KMS-11 (cell line): Measurements from ENCODE around the gene HIRIP3.

Experiments
- H2AFZ ChIP-seq: fragments of 200-600 bp; sonication (generic); 2 replicates; pipeline ENCODE4 v1.6.1; 2016; ENCODE audit warnings: antibody characterized with exemption, mixed run types, low read depth
- H3K27ac ChIP-seq: fragments of 200-600 bp; sonication (generic); 2 replicates; pipeline ENCODE4 v1.6.1; 2016; ENCODE audit warnings: mild to moderate bottlenecking, mixed run types
- H3K27me3 ChIP-seq: fragments of 200-600 bp; sonication (generic); 2 replicates; pipeline ENCODE4 v1.6.1; 2017; ENCODE audit warnings: mild to moderate bottlenecking, low read depth, mixed run types, moderate library complexity; ENCODE audit not compliant: insufficient read depth
- H3K36me3 ChIP-seq: fragments of 200-600 bp; sonication (generic); 2 replicates; pipeline ENCODE4 v1.6.1; 2017; ENCODE audit warnings: mild to moderate bottlenecking, mixed run types; ENCODE audit not compliant: insufficient read depth
- H3K4me1 ChIP-seq: fragments of 200-600 bp; sonication (generic); 2 replicates; pipeline ENCODE4 v1.6.1; 2016; ENCODE audit warnings: mild to moderate bottlenecking, low read depth, mixed run types; ENCODE audit not compliant: poor library complexity, severe bottlenecking
- H3K4me2 ChIP-seq: fragments of 200-600 bp; sonication (generic); 2 replicates; pipeline ENCODE4 v1.7.0; 2016; ENCODE audit warnings: mild to moderate bottlenecking, mixed run types
- H3K4me3 ChIP-seq: fragments of 200-600 bp; sonication (generic); IDR thresholded peaks from 2 replicates; pipeline ENCODE4 v1.6.1; 2017; ENCODE audit warnings: low read depth, low read length, mixed read lengths; ENCODE audit not compliant: insufficient read depth
- H3K79me2 ChIP-seq: fragments of 200-600 bp; sonication (generic); 2 replicates; pipeline ENCODE4 v1.6.1; 2016; ENCODE audit warnings: low read depth, mixed run types; ENCODE audit not compliant: insufficient read depth
- H3K9ac ChIP-seq: fragments of 200-600 bp; sonication (generic); 2 replicates; pipeline ENCODE4 v1.6.1; 2016; ENCODE audit warnings: mild to moderate bottlenecking, mixed run types
- H4K20me1 ChIP-seq: fragments of 200-600 bp; sonication (generic); 2 replicates; pipeline ENCODE4 v1.6.1; 2016; ENCODE audit warnings: mild to moderate bottlenecking, mixed run types; ENCODE audit not compliant: insufficient read depth
- TF ChIP-seq, protein P1 (sequence below): fragments of 200-600 bp; sonication (generic); conservative IDR thresholded peaks from 2 replicates; pipeline ENCODE4 v1.6.1; 2017; ENCODE audit warnings: low read depth, mild to moderate bottlenecking, antibody characterized with exemption, low read length, moderate library complexity, mixed read lengths

HIRIP3 gene

DNA sequence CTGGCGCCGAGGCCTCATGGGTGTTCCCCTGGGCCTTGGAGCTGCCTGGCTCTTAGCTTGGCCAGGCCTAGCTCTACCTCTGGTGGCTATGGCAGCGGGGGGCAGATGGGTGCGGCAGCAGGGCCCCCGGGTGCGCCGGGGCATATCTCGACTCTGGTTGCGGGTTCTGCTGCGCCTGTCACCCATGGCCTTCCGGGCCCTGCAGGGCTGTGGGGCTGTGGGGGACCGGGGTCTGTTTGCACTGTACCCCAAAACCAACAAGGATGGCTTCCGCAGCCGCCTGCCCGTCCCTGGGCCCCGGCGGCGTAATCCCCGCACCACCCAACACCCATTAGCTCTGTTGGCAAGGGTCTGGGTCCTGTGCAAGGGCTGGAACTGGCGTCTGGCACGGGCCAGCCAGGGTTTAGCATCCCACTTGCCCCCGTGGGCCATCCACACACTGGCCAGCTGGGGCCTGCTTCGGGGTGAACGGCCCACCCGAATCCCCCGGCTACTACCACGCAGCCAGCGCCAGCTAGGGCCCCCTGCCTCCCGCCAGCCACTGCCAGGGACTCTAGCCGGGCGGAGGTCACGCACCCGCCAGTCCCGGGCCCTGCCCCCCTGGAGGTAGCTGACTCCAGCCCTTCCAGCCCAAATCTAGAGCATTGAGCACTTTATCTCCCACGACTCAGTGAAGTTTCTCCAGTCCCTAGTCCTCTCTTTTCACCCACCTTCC is 7.9 kb downstream of the HIRIP3 start:
- Histone ChIP-seq H2AFZ (no peak overlapping the region), H3K79me2 (no peaks in the 10 kb centered on the region), H3K27me3 (no peaks in the 10 kb centered on the region), H3K4me1 (no peaks in the 10 kb centered on the region), H3K9ac (no peak overlapping the region), H3K4me3 (no peak overlapping the region), H3K27ac (no peak overlapping the region), H4K20me1 (no peaks in the 10 kb centered on the region), H3K36me3 (no peaks in the 10 kb centered on the region), H3K4me2 (no peak overlapping the region)
- TF ChIP-seq, protein P1, sequence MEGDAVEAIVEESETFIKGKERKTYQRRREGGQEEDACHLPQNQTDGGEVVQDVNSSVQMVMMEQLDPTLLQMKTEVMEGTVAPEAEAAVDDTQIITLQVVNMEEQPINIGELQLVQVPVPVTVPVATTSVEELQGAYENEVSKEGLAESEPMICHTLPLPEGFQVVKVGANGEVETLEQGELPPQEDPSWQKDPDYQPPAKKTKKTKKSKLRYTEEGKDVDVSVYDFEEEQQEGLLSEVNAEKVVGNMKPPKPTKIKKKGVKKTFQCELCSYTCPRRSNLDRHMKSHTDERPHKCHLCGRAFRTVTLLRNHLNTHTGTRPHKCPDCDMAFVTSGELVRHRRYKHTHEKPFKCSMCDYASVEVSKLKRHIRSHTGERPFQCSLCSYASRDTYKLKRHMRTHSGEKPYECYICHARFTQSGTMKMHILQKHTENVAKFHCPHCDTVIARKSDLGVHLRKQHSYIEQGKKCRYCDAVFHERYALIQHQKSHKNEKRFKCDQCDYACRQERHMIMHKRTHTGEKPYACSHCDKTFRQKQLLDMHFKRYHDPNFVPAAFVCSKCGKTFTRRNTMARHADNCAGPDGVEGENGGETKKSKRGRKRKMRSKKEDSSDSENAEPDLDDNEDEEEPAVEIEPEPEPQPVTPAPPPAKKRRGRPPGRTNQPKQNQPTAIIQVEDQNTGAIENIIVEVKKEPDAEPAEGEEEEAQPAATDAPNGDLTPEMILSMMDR = no peak

DNA sequence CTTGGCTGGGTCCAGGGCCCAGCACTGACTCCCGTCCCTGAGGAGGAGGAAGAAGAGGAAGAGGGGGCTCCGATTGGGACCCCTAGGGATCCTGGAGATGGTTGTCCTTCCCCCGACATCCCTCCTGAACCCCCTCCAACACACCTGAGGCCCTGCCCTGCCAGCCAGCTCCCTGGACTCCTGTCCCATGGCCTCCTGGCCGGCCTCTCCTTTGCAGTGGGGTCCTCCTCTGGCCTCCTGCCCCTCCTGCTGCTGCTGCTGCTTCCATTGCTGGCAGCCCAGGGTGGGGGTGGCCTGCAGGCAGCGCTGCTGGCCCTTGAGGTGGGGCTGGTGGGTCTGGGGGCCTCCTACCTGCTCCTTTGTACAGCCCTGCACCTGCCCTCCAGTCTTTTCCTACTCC is 8.5 kb downstream of the HIRIP3 start:
- Histone ChIP-seq H3K9ac (no peak overlapping the region), H2AFZ (no peak overlapping the region), H3K4me1 (no peaks in the 10 kb centered on the region), H3K27ac (no peak overlapping the region), H3K27me3 (no peaks in the 10 kb centered on the region), H3K4me2 (no peak overlapping the region), H3K36me3 (no peaks in the 10 kb centered on the region), H4K20me1 (no peaks in the 10 kb centered on the region), H3K4me3 (no peak overlapping the region), H3K79me2 (no peaks in the 10 kb centered on the region)
- TF ChIP-seq, protein P1 = no peak

DNA sequence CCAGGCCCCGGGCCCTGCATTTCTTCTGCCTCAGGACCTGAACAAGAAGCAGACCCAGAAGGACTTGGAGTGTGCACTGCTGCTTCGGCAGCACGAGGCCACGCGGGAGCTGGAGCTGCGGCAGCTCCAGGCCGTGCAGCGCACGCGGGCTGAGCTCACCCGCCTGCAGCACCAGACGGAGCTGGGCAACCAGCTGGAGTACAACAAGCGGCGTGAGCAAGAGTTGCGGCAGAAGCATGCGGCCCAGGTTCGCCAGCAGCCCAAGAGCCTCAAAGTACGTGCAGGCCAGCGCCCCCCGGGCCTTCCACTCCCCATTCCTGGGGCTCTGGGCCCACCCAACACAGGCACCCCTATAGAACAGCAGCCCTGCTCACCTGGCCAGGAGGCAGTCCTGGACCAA is 9.2 kb downstream of the HIRIP3 start:
- Histone ChIP-seq H3K4me1 (no peaks in the 10 kb centered on the region), H3K27ac (no peak overlapping the region), H2AFZ (no peak overlapping the region), H3K9ac (no peak overlapping the region), H3K27me3 (no peaks in the 10 kb centered on the region), H3K36me3 (no peaks in the 10 kb centered on the region), H3K4me2 (no peak overlapping the region), H3K79me2 (no peaks in the 10 kb centered on the region), H3K4me3 (no peak overlapping the region), H4K20me1 (no peaks in the 10 kb centered on the region)
- TF ChIP-seq, protein P1 = no peak

DNA sequence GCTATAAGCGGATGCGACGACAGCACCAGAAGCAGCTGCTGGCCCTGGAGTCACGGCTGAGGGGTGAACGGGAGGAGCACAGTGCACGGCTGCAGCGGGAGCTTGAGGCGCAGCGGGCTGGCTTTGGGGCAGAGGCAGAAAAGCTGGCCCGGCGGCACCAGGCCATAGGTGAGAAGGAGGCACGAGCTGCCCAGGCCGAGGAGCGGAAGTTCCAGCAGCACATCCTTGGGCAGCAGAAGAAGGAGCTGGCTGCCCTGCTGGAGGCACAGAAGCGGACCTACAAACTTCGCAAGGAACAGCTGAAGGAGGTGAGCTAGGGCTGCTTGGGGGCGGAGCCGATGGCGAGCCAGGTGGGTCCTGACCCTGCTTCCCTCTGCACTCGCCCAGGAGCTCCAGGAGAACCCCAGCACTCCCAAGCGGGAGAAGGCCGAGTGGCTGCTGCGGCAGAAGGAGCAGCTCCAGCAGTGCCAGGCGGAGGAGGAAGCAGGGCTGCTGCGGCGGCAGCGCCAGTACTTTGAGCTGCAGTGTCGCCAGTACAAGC is 10.1 kb downstream of the HIRIP3 start:
- no peaks in the 10 kb centered on the region for H3K36me3 ChIP-seq
- no peak overlapping the region for H3K27ac ChIP-seq
- no peaks in the 10 kb centered on the region for H4K20me1 ChIP-seq
- TF ChIP-seq, protein P1 = no peak
- no peak overlapping the region for H3K4me2 ChIP-seq
- H3K4me1 ChIP-seq = no peaks in the 10 kb centered on the region
- no peak overlapping the region for H3K4me3 ChIP-seq
- H3K79me2 ChIP-seq = no peaks in the 10 kb centered on the region
- no peaks in the 10 kb centered on the region for H3K27me3 ChIP-seq
- H2AFZ ChIP-seq = no peak overlapping the region
- H3K9ac ChIP-seq = no peak overlapping the region
